Measurements from ENCODE around the gene PTH2R. TPM values are rescaled to one million over a fixed set of nuclear protein-coding genes. Genes with fewer than 3 reads are reported as not detected.
"Not testable (repeated sequence)": the region's sequence is repeated elsewhere in the genome, so short reads cannot be mapped to it uniquely, and the experiment has no call there.

PTH2R gene
- total RNA-seq, 2 experiments from 2014 or later: not detected

DNA sequence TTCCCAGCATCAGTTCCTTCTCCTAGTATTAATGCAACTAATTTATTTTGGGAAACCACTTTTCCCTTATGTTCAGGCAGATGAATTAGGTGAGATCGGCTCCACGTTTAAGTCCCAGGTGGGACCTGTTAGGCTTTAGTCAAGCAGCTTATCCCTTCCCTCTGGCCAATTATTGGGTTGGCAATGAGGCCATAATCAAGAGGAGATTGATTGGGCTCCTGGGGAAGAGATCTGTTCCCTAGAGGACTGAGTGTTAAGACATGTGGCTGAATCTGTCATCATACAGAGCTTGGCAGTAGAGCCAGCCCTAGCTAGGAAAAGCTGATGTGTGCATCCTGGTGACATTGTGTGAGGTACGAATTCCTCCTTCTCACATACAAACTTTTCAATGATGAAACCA is 104.4 kb downstream of the PTH2R start:
- Mint-ChIP-seq H3K9me3 (peaks cover 9% of the 10 kb centered on the region), H3K27ac (no peak overlapping the region), H3K36me3 (ENCODE audit: low read depth) (no peaks in the 10 kb centered on the region), H3K4me3 (no peak overlapping the region), H3K27me3 (no peaks in the 10 kb centered on the region), H3K4me1 (ENCODE audit: low read depth) (no peaks in the 10 kb centered on the region)
- no peak for DNase-seq
- ChIA-PET POLR2A (no interaction called here), CTCF (no interaction called here)
- ATAC-seq: no peak
- intact Hi-C loops (cut with micrococcal nuclease): no loop called here
- TF ChIP-seq, protein P1, sequence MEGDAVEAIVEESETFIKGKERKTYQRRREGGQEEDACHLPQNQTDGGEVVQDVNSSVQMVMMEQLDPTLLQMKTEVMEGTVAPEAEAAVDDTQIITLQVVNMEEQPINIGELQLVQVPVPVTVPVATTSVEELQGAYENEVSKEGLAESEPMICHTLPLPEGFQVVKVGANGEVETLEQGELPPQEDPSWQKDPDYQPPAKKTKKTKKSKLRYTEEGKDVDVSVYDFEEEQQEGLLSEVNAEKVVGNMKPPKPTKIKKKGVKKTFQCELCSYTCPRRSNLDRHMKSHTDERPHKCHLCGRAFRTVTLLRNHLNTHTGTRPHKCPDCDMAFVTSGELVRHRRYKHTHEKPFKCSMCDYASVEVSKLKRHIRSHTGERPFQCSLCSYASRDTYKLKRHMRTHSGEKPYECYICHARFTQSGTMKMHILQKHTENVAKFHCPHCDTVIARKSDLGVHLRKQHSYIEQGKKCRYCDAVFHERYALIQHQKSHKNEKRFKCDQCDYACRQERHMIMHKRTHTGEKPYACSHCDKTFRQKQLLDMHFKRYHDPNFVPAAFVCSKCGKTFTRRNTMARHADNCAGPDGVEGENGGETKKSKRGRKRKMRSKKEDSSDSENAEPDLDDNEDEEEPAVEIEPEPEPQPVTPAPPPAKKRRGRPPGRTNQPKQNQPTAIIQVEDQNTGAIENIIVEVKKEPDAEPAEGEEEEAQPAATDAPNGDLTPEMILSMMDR (IDR thresholded peaks at IDR 0.05): no peak

DNA sequence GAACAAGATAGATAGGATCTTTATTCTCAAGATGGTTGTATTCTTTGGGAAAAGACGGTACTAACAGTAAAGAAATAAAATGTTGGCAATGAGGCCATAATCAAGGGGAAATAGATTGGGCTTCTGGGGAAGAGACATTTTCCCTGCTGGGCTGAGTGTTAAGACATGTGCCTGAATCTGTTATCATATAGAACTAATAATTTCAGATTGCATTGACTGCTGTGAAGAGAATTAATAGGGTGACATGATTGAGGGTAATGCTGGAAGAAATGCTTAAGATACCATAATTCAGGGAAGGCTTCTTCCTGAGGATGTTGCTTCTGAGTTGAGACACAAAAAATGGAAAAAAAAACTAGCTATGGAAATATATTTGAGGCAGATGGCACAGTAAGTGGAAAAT is 105.0 kb downstream of the PTH2R start:
- Mint-ChIP-seq H3K27ac (no peak overlapping the region), H3K27me3 (no peaks in the 10 kb centered on the region), H3K4me1 (ENCODE audit: low read depth) (no peaks in the 10 kb centered on the region), H3K36me3 (ENCODE audit: low read depth) (no peaks in the 10 kb centered on the region), H3K4me3 (no peak overlapping the region), H3K9me3 (peaks cover 9% of the 10 kb centered on the region)
- intact Hi-C loops (cut with micrococcal nuclease): no loop called here
- CTCF ChIA-PET: no interaction called here
- DNase-seq (no peak), ATAC-seq (no peak)
- TF ChIP-seq, protein P1 (IDR thresholded peaks at IDR 0.05): no peak
- POLR2A ChIA-PET: no interaction called here

DNA sequence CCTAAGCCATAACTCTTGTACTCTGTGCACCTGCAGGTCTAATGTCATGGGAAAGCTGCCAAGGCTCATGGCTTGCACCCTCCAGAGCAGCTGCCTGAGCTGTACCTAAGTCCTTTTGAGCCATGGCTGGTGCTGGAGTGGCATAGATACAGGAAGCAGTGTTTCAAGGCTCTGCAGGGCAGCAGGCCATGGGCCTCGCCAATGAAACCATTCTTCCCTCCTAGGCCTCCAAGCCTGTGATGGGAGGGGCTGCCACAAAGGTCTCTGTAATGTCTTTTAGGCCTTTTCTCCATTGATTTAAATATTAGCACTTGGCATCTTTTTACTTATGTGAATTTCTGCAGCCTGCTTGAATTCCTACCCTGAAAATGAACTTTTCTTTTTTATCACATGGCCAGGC is 108.5 kb downstream of the PTH2R start:
- CTCF ChIA-PET: no interaction called here
- intact Hi-C loops (cut with micrococcal nuclease): no loop called here
- ATAC-seq: no peak

DNA sequence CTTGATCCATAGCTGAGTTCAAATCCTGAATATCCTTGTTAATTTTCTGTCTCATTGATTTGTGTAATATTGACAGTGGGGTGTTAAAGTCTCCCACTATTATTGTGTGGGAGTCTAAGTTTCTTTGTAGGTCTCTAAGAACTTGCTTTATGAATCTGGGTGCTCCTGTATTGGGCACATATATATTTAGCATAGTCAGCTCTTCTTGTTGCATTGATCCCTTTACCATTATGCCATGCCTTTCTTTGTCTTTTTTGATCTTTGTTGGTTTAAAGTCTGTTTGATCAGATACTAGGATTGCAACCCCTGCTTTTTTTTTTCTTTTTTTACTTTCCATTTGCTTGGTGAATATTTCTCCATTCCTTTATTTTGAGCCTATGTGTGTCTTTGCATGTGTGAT is 116.5 kb downstream of the PTH2R start:
- intact Hi-C loops (cut with micrococcal nuclease); H3K36me3 Mint-ChIP-seq (ENCODE audit: low read depth); H3K4me3 Mint-ChIP-seq; CTCF ChIA-PET; DNase-seq; H3K27me3 Mint-ChIP-seq; H3K4me1 Mint-ChIP-seq (ENCODE audit: low read depth); H3K27ac Mint-ChIP-seq; ATAC-seq; POLR2A ChIA-PET: not testable (repeated sequence)
- H3K9me3 Mint-ChIP-seq: peaks cover 14% of the 10 kb centered on the region

More for the DNA sequence above, 108.5 kb downstream of the PTH2R start:
- Mint-ChIP-seq H3K36me3 (ENCODE audit: low read depth) (no peaks in the 10 kb centered on the region), H3K4me3 (no peak overlapping the region), H3K27ac (no peak overlapping the region), H3K9me3 (peaks cover 6% of the 10 kb centered on the region), H3K27me3 (no peaks in the 10 kb centered on the region), H3K4me1 (ENCODE audit: low read depth) (no peaks in the 10 kb centered on the region)
- TF ChIP-seq, protein P1 (IDR thresholded peaks at IDR 0.05): no peak
- POLR2A ChIA-PET: no interaction called here
- DNase-seq: no peak

DNA sequence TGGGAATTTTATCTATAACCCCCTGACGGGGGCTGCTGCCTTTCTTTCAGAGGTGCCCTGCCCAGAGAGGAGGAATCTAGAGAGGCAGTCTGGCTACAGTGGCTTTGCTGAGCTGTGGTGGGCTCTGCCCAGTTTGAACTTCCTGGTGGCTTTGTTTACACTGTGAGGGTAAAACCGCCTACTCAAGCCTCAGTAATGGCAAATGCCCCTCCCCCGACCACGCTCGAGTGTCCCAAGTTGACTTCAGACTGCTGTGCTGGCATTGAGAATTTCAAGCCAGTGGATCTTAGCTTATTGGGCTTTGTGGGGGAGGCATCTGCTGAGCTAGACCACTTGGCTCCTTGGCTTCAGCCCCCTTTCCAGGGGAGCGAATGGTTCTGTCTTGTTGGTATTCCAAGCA is 118.6 kb downstream of the PTH2R start:
- CTCF ChIA-PET; DNase-seq; H3K4me3 Mint-ChIP-seq; H3K27me3 Mint-ChIP-seq; intact Hi-C loops (cut with micrococcal nuclease); H3K4me1 Mint-ChIP-seq (ENCODE audit: low read depth); ATAC-seq; H3K36me3 Mint-ChIP-seq (ENCODE audit: low read depth); H3K27ac Mint-ChIP-seq; POLR2A ChIA-PET: not testable (repeated sequence)
- peaks cover 14% of the 10 kb centered on the region for H3K9me3 Mint-ChIP-seq

DNA sequence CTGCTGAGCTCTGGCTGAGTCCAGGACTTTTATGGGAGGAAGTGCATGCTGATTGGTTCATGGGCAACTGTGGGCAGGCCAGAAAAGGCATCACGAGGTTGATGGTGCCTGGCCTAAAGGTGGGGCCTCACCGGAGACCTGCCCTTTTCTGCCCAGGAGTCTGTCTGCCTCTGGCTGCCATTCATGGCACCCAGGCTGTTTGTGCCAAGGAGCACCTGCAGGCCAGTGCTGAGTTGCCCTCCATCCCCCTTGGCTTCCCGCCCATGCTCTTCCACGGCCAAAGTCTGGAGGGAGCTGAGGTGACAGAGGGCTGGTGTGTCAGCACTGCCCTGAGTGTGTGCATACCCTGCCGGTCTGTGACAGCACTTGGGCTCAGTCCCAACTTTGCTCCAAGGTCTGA is 123.2 kb downstream of the PTH2R start:
- intact Hi-C loops (cut with micrococcal nuclease): no loop called here
- TF ChIP-seq, protein P1 (IDR thresholded peaks at IDR 0.05): no peak

More for the DNA sequence above, 123.2 kb downstream of the PTH2R start:
- no peak overlapping the region for H3K27ac Mint-ChIP-seq
- peaks cover 3% of the 10 kb centered on the region for H3K9me3 Mint-ChIP-seq
- ChIA-PET CTCF (no interaction called here), POLR2A (no interaction called here)
- no peaks in the 10 kb centered on the region for H3K27me3 Mint-ChIP-seq
- no peaks in the 10 kb centered on the region for H3K36me3 Mint-ChIP-seq (ENCODE audit: low read depth)
- no peaks in the 10 kb centered on the region for H3K4me1 Mint-ChIP-seq (ENCODE audit: low read depth)
- DNase-seq (no peak), ATAC-seq (no peak)
- no peak overlapping the region for H3K4me3 Mint-ChIP-seq

Measured in activated CD8-positive, alpha-beta T cell treated with anti-CD3 and anti-CD28 coated beads for 36 hours (primary cell).